GM12878 (cell line): ENCODE measurements around the gene LEF1. TPM values are rescaled to one million over a fixed set of nuclear protein-coding genes. Genes with fewer than 3 reads are reported as not detected.

ENCODE experiments used
- ATAC-seq: fragments of 200-7000 bp; cut with Tn5 transposase; 3 replicates; pipeline ENCODE4 v1.9.1; 2020; ENCODE audit warnings: mild to moderate bottlenecking, moderate library complexity
- BruUV-seq: library from RNA; stranded (reverse); fragments of 400-500 nt; replicated peaks from 2 replicates; lab custom pipeline; 2021; lab: Mats Ljungman, UMichigan
- CTCF ChIA-PET: fragments of 300-600 bp; sonication (Branson Sonifier 250); formaldehyde crosslinking; extraction: SDS; loops from one replicate; lab custom pipeline; 2021; ENCODE audit warnings: inconsistent platforms; lab: Yijun Ruan, JAX
- POLR2A ChIA-PET: fragments of 350-600 bp; formaldehyde crosslinking; extraction: SDS; loops from one replicate; lab custom pipeline; 2021; ENCODE audit warnings: inconsistent platforms; lab: Charles Lee
- RAD21 ChIA-PET: fragments of 300-600 bp; sonication (Branson Sonifier 250); formaldehyde crosslinking; loops from one replicate; lab custom pipeline; 2023; ENCODE audit warnings: antibody characterized with exemption; ENCODE audit not compliant: unreplicated experiment; lab: Charles Lee
- SMC1A ChIA-PET: fragments of 300-600 bp; sonication (Branson Sonifier 250); formaldehyde crosslinking; loops from one replicate; lab custom pipeline; 2023; ENCODE audit not compliant: unreplicated experiment, uncharacterized antibody; lab: Charles Lee
- DNase-seq: peaks from one replicate; pipeline ENCODE4 v3.0.0-alpha.2; 2011; ENCODE audit warnings: low read depth, low spot score
- FAIRE-seq: peaks from 3 replicates; lab custom pipeline; 2011; peaks lifted over from hg19 to GRCh38; lab: Jason Lieb, UNC
- H2AFZ ChIP-seq: 2 replicates; pipeline ENCODE4 v1.6.0; 2011; ENCODE audit warnings: low read depth, low read length, control low read depth; ENCODE audit not compliant: control insufficient read depth
- H3K27ac ChIP-seq: 2 replicates; pipeline ENCODE4 v1.5.1; 2011; ENCODE audit warnings: control low read depth; ENCODE audit not compliant: control insufficient read depth, insufficient read depth
- H3K27me3 ChIP-seq, 2 experiments: replicated peaks in 1 of 2; 2 replicates each; pipeline versions ENCODE4 v1.6.0 to v1.6.1; 2011; ENCODE audit warnings: low read length in 1 of 2; ENCODE audit not compliant: control insufficient read depth in 2 of 2, insufficient read depth in 2 of 2
- H3K36me3 ChIP-seq, 2 experiments: 2 replicates each; pipeline ENCODE4 v1.5.1; 2011; ENCODE audit warnings: low read length in 1 of 2; ENCODE audit not compliant: control insufficient read depth in 2 of 2, insufficient read depth in 2 of 2
- H3K4me1 ChIP-seq: 2 replicates; pipeline ENCODE4 v1.6.1; 2011; ENCODE audit warnings: mild to moderate bottlenecking, low read length, moderate library complexity, mixed read lengths; ENCODE audit not compliant: control insufficient read depth, insufficient read depth
- H3K4me2 ChIP-seq: 2 replicates; pipeline ENCODE4 v1.6.0; 2011; ENCODE audit warnings: control low read depth; ENCODE audit not compliant: control insufficient read depth, insufficient read depth
- H3K4me3 ChIP-seq: fragments of 200-600 bp; sonication (generic); 2 replicates; pipeline ENCODE4 v1.5.1; 2016
- H3K79me2 ChIP-seq: 2 replicates; pipeline ENCODE4 v1.6.0; 2011; ENCODE audit warnings: low read length; ENCODE audit not compliant: control insufficient read depth, insufficient read depth
- H3K9ac ChIP-seq: 2 replicates; pipeline ENCODE4 v1.8.0; 2011; ENCODE audit warnings: low read length, control low read depth, mixed read lengths; ENCODE audit not compliant: control insufficient read depth, insufficient read depth
- H3K9me3 ChIP-seq: replicated peaks from 3 replicates; pipeline ENCODE4 v1.5.1; 2011; ENCODE audit warnings: mild to moderate bottlenecking, low read length; ENCODE audit not compliant: control insufficient read depth, insufficient read depth
- H4K20me1 ChIP-seq: 2 replicates; pipeline ENCODE4 v1.6.0; 2011; ENCODE audit not compliant: control insufficient read depth, insufficient read depth
- NR2F1 ChIP-seq: fragments of 450-650 bp; conservative IDR thresholded peaks from 2 replicates; pipeline ENCODE4 v1.6.1; 2017; ENCODE audit warnings: mild to moderate bottlenecking
- RAD21 ChIP-seq: IDR thresholded peaks from 2 replicates; pipeline ENCODE4 v1.6.1; 2011; ENCODE audit warnings: mild to moderate bottlenecking, low read depth, low read length, moderate library complexity; ENCODE audit not compliant: insufficient read depth
- RFX5 ChIP-seq: IDR thresholded peaks from 2 replicates; pipeline ENCODE4 v1.6.1; 2011; ENCODE audit warnings: low read depth, low read length, improper control_type of control experiment
- SMAD1 ChIP-seq: fragments of 450-650 bp; IDR thresholded peaks from 2 replicates; pipeline ENCODE4 v1.6.1; 2018; ENCODE audit warnings: mild to moderate bottlenecking, low read depth; ENCODE audit not compliant: partially characterized antibody
- WGBS: methylation state at CpG from one replicate; pipeline ENCODE4 v1.1.6; 2016; ENCODE audit warnings: low lambda C conversion rate; ENCODE audit not compliant: insufficient replicate concordance, insufficient coverage; ENCODE audit errors: missing lambda C conversion rate; 5-methylcytosine and 5-hydroxymethylcytosine counted together
- in situ Hi-C: fragments of 300-500 bp; cut with MboI; formaldehyde crosslinking; loops from 9 replicates; pipeline ENCODE4 v1.14.3; 2018; ENCODE audit warnings: mixed read lengths
- intact Hi-C: fragments of 100-400 bp; cut with micrococcal nuclease; formaldehyde crosslinking; loops from one replicate; pipeline ENCODE4 v1.14.2; 2022; ENCODE audit not compliant: unreplicated experiment
- polyA plus RNA-seq, 11 experiments: library from polyadenylated mRNA; depleted of rRNA in 4 of 11; unstranded in 6 of 11; stranded (reverse) in 5 of 11; fragments of >200 nt; fragmentation: Nextera tagmentation in 4 of 11; fragmentation: Illumina TruSeq in 1 of 11; extraction: Ambion mirVana in 4 of 11; extraction: Trizol in 1 of 11; gene quantifications; 1 replicate in 1 of 11; 2 replicates in 10 of 11; pipeline versions ENCODE4 v1.2.1 to v1.2.3, GENCODE V29; 2011 to 2016; ENCODE audit warnings: inconsistent platforms in 2 of 11, missing spikeins in 2 of 11, low read depth in 1 of 11
- total RNA-seq, 4 experiments: library from RNA; depleted of rRNA in 3 of 4; stranded (reverse); fragments of >200 nt in 3 of 4; fragmentation: Illumina TruSeq in 1 of 4; extraction: Trizol in 1 of 4; gene quantifications; 2 replicates each; pipeline versions ENCODE4 v1.2.1 to v1.2.3, GENCODE V29; 2013 to 2021
- TF ChIP-seq, protein P1 (sequence below), 3 experiments: IDR thresholded peaks in 2 of 3; conservative IDR thresholded peaks in 1 of 3; 2 replicates each; pipeline ENCODE4 v1.5.1; 2011; ENCODE audit warnings: low read depth in 3 of 3, low read length in 3 of 3, mild to moderate bottlenecking in 3 of 3, control low read depth in 2 of 3, moderate library complexity in 2 of 3, inconsistent platforms in 1 of 3, mixed read lengths in 1 of 3; ENCODE audit not compliant: control insufficient read depth in 2 of 3, insufficient read depth in 1 of 3; ENCODE audit errors: extremely low read depth in 1 of 3

The LEF1 gene
- total and polyA plus RNA-seq, 10 of the 15 experiments (the other 5 are each of a cell fraction or from before 2014, with no cell fraction given): 10.2 to 38.1 (median 19.5) TPM

DNA sequence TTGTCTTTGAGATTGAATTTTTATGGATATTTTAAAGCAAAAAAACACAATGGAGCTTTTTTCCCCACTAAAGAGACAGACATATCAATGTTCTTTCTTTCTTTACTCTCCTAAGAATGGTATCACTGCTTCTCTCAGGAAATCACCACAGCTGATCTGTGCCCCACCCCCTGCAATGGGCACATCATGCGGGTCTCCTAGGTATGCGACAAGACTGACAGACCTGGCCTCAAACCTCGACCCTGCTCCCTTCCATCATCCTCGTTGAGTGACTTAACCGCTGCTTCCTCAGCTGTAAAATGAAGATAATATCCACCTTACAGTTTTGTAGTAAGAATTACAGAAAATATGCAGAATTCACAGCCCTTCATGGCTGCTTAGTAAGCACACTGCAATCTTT is 58.3 kb downstream of the LEF1 start:
- TF ChIP-seq RFX5 (no peak), NR2F1 (no peak), RAD21 (no peak), SMAD1 (no peak)
- TF ChIP-seq, protein P1, sequence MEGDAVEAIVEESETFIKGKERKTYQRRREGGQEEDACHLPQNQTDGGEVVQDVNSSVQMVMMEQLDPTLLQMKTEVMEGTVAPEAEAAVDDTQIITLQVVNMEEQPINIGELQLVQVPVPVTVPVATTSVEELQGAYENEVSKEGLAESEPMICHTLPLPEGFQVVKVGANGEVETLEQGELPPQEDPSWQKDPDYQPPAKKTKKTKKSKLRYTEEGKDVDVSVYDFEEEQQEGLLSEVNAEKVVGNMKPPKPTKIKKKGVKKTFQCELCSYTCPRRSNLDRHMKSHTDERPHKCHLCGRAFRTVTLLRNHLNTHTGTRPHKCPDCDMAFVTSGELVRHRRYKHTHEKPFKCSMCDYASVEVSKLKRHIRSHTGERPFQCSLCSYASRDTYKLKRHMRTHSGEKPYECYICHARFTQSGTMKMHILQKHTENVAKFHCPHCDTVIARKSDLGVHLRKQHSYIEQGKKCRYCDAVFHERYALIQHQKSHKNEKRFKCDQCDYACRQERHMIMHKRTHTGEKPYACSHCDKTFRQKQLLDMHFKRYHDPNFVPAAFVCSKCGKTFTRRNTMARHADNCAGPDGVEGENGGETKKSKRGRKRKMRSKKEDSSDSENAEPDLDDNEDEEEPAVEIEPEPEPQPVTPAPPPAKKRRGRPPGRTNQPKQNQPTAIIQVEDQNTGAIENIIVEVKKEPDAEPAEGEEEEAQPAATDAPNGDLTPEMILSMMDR (IDR thresholded peaks at IDR 0.05 in 2 of 3, conservative IDR thresholded peaks at IDR 0.05 in 1 of 3; ENCODE audit: control insufficient read depth in 2 of 3, extremely low read depth in 1 of 3, insufficient read depth in 1 of 3, low read depth in 3 of 3, low read length in 3 of 3): no peak
- Histone ChIP-seq H3K9ac (no peak overlapping the region), H3K27ac (no peak overlapping the region), H2AFZ (no peak overlapping the region), H3K4me2 (peak overlapping the region; percentile 41; the same call in 1 of the 2 replicates), H4K20me1 (no peaks in the 10 kb centered on the region), H3K79me2 (no peaks in the 10 kb centered on the region), H3K4me1 (peaks cover 9% of the 10 kb centered on the region; the same call in 1 of the 2 replicates), H3K4me3 (0 out of 2 replicates have a peak overlapping the region, but pooled peaks have one; percentile 10), H3K9me3 (no peaks in the 10 kb centered on the region), H3K27me3 (no peaks in the 10 kb centered on the region), H3K36me3 (no peaks in the 10 kb centered on the region)
- intact Hi-C loops: loop anchor here (5.0 kb wide), 1 partner anchor 78 kb away; no protein-coding TSS in a partner anchor
- WGBS: 58% methylated on average over 5 of the region's 5 CpGs
- ChIA-PET CTCF (interaction anchor here (0.6 to 1.5 kb wide), 2 partner anchors 10 to 71 kb away, joined by 3 to 6 read pairs; no protein-coding TSS in a partner anchor), SMC1A (interaction anchor here (0.8 to 1.2 kb wide), 3 partner anchors 8 to 57 kb away, joined by 3 to 4 read pairs (median 4); no protein-coding TSS in a partner anchor), RAD21 (interaction anchor here (0.7 kb wide), 1 partner anchor 38 kb away, joined by 3 read pairs; no protein-coding TSS in a partner anchor), POLR2A (no interaction called here)
- DNase-seq (no peak), FAIRE-seq (no peak), ATAC-seq (peak; percentile 13)
- in situ Hi-C loops: no loop called here
- BruUV-seq: no TSS peak
